ENCODE measurements around the gene NUSAP1. TPM values are rescaled to one million over a fixed set of nuclear protein-coding genes. Genes with fewer than 3 reads are reported as not detected.
"Not testable (repeated sequence)": the region's sequence is repeated elsewhere in the genome, so short reads cannot be mapped to it uniquely, and the experiment has no call there.

The NUSAP1 gene
- total RNA-seq, 2 experiments from 2014 or later, result 227 TPM

DNA sequence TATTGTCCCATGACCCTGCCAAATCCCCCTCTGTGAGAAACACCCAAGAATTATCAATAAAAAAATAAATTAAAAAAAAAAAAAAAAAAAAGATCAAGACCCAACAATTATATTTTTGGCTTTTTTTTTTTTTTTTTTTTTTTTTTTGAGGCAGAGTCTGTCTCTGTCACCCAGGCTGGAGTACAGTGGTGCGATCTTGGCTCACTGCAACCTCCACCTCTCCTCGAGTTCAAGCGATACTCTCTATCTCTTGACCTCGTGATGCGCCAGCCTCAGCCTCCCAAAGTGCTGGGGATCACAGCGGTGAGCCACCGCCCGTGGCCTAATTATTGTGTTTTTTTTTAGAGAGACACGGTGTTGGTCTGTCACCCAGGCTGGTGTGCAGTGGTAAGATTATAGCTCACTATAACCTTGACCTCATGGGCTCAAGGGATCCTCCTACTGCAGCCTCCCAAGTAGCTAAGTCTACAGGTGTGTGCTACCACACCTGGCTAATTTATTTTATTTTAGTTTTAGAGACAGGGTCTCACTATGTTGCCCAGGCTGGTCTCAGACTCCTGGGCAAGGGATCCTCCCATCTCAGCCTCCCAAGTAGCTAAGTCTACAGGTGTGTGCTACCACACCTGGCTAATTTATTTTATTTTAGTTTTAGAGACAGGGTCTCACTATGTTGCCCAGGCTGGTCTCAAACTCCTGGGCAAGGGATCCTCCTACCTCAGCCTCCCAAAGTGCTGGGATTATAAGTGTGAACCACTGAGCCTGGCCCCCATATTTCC lies 51.5 kb downstream of the NUSAP1 start:
- POLR2A ChIA-PET; H3K27me3 Mint-ChIP-seq; CTCF ChIA-PET; H3K4me3 Mint-ChIP-seq; H3K4me1 Mint-ChIP-seq (ENCODE audit: low read depth); intact Hi-C loops (cut with micrococcal nuclease); DNase-seq; H3K9me3 Mint-ChIP-seq; H3K27ac Mint-ChIP-seq: not testable (repeated sequence)
- peaks cover 24% of the 10 kb centered on the region for H3K36me3 Mint-ChIP-seq

GRCh38 chr15:41387646-41388045 lies 55.0 kb downstream of the NUSAP1 start:
- ChIA-PET POLR2A (no interaction called here), CTCF (no interaction called here)
- Mint-ChIP-seq H3K4me3 (no peak overlapping the region), H3K27ac (no peak overlapping the region), H3K27me3 (no peaks in the 10 kb centered on the region), H3K36me3 (peaks cover 7% of the 10 kb centered on the region), H3K9me3 (no peaks in the 10 kb centered on the region), H3K4me1 (ENCODE audit: low read depth) (no peaks in the 10 kb centered on the region)
- intact Hi-C loops (cut with micrococcal nuclease), result no loop called here
- DNase-seq, result no peak

GRCh38 chr15:41392659-41393058 lies 60.0 kb downstream of the NUSAP1 start:
- no peak for DNase-seq
- peaks cover 20% of the 10 kb centered on the region for H3K4me1 Mint-ChIP-seq (ENCODE audit: low read depth)
- peaks cover 26% of the 10 kb centered on the region for H3K36me3 Mint-ChIP-seq
- H3K27me3 Mint-ChIP-seq, result no peaks in the 10 kb centered on the region
- intact Hi-C loops (cut with micrococcal nuclease), result no loop called here
- ChIA-PET CTCF (no interaction called here), POLR2A (no interaction called here)
- no peaks in the 10 kb centered on the region for H3K9me3 Mint-ChIP-seq
- H3K27ac Mint-ChIP-seq, result no peak overlapping the region
- no peak overlapping the region for H3K4me3 Mint-ChIP-seq

- Mint-ChIP-seq H3K4me1 (ENCODE audit: low read depth) (peaks cover 20% of the 10 kb centered on the region), H3K9me3 (no peaks in the 10 kb centered on the region), H3K27ac (peak overlapping the region; percentile 48), H3K36me3 (peaks cover 23% of the 10 kb centered on the region), H3K27me3 (no peaks in the 10 kb centered on the region), H3K4me3 (no peak overlapping the region)
- CTCF ChIA-PET, result no interaction called here
- intact Hi-C loops (cut with micrococcal nuclease), result no loop called here
- POLR2A ChIA-PET, result no interaction called here
- DNase-seq, result no peak
These were observed 62.2 kb downstream of the NUSAP1 start for GRCh38 chr15:41394924-41395323.

- Mint-ChIP-seq H3K9me3 (no peaks in the 10 kb centered on the region), H3K27ac (peak overlapping the region; percentile 23), H3K4me3 (no peak overlapping the region), H3K27me3 (no peaks in the 10 kb centered on the region), H3K4me1 (ENCODE audit: low read depth) (peaks cover 22% of the 10 kb centered on the region), H3K36me3 (peaks cover 23% of the 10 kb centered on the region)
- DNase-seq, result no peak
- POLR2A ChIA-PET, result no interaction called here
- CTCF ChIA-PET, result no interaction called here
- intact Hi-C loops (cut with micrococcal nuclease), result no loop called here
These were observed 63.4 kb downstream of the NUSAP1 start for GRCh38 chr15:41396111-41396510.

GRCh38 chr15:41401904-41402267 lies 69.2 kb downstream of the NUSAP1 start:
- ChIA-PET POLR2A (interaction anchor here (0.5 to 1.6 kb wide), 3 partner anchors 14 to 143 kb away, joined by 4 to 5 read pairs (median 4); partner anchors contain the start of gene RTF1), CTCF (interaction anchor here (0.9 to 1.2 kb wide), 2 partner anchors 64 to 69 kb away, joined by 4 to 6 read pairs; partner anchors contain the start of genes NUSAP1 and OIP5)
- Mint-ChIP-seq H3K27me3 (no peaks in the 10 kb centered on the region), H3K9me3 (no peaks in the 10 kb centered on the region), H3K36me3 (peaks cover 3% of the 10 kb centered on the region), H3K4me3 (peak overlapping the region; percentile 90), H3K4me1 (ENCODE audit: low read depth) (peaks cover 15% of the 10 kb centered on the region), H3K27ac (peak overlapping the region; percentile 87)
- intact Hi-C loops (cut with micrococcal nuclease), result loop anchor here (1.0 to 2.0 kb wide), 4 partner anchors 14 to 117 kb away; partner anchors contain the start of genes NUSAP1 and OIP5
- no peak for DNase-seq

DNA sequence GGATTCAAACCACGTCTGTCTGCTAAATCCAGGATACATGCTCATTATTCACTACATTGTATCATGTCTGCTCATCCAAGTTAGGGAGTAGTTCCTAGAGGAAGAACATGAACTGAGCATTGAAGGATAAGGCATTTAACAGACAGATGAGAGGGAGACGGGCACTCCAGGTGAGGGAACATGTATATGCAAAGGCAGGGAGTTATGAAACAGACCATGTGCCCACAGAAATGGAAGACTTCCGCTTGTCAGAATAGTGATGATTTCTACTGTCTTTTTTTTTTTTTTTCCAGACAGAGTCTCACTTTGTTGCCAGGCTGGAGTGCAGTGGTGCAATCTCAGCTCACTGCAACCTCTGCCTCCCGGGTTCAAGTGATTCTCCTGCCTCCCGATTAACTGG lies 74.7 kb downstream of the NUSAP1 start:
- no peak overlapping the region for H3K4me3 Mint-ChIP-seq
- ChIA-PET CTCF (no interaction called here), POLR2A (no interaction called here)
- H3K27ac Mint-ChIP-seq, result no peak overlapping the region
- no peaks in the 10 kb centered on the region for H3K27me3 Mint-ChIP-seq
- intact Hi-C loops (cut with micrococcal nuclease), result no loop called here
- H3K4me1 Mint-ChIP-seq (ENCODE audit: low read depth), result peaks cover 12% of the 10 kb centered on the region
- peaks cover 2% of the 10 kb centered on the region for H3K36me3 Mint-ChIP-seq
- H3K9me3 Mint-ChIP-seq, result no peaks in the 10 kb centered on the region
- no peak for DNase-seq

- Mint-ChIP-seq H3K27me3 (no peaks in the 10 kb centered on the region), H3K36me3 (peaks cover 2% of the 10 kb centered on the region), H3K9me3 (no peaks in the 10 kb centered on the region), H3K27ac (no peak overlapping the region), H3K4me3 (no peak overlapping the region), H3K4me1 (ENCODE audit: low read depth) (peaks cover 9% of the 10 kb centered on the region)
- intact Hi-C loops (cut with micrococcal nuclease), result no loop called here
- DNase-seq, result no peak
- CTCF ChIA-PET, result no interaction called here
- POLR2A ChIA-PET, result no interaction called here
These were observed 75.6 kb downstream of the NUSAP1 start for GRCh38 chr15:41408234-41408641.

- CTCF ChIA-PET, result no interaction called here
These were observed 78.3 kb downstream of the NUSAP1 start for GRCh38 chr15:41411031-41411430.

DNA sequence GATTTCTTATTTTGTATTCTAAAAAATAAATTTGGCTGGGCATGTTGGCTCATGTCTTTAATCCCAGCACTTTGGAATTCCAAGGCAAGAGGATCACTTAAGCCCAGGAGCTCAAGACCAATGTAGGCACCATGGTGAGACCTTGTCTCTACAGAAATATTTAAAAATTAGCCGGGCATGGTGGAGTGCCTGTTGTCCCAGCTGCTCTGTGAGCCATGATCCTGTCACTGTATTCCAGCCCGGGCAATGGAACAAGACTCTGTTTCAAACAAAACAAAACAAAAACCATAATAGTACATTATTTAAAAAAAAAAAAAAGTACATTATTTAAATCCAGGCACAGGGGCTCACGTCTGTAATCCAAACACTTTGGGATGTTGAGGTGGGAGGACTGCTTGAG lies 78.8 kb downstream of the NUSAP1 start:
- peaks cover 15% of the 10 kb centered on the region for H3K4me1 Mint-ChIP-seq (ENCODE audit: low read depth)
- POLR2A ChIA-PET, result no interaction called here
- no peaks in the 10 kb centered on the region for H3K9me3 Mint-ChIP-seq
- H3K27ac Mint-ChIP-seq, result no peak overlapping the region
- CTCF ChIA-PET, result no interaction called here
- intact Hi-C loops (cut with micrococcal nuclease), result loop anchor here (10.0 kb wide), 1 partner anchor 177 kb away; the partner anchor contains the start of genes CHP1 and EXD1
- H3K27me3 Mint-ChIP-seq, result no peaks in the 10 kb centered on the region
- H3K4me3 Mint-ChIP-seq, result no peak overlapping the region
- DNase-seq, result no peak
- H3K36me3 Mint-ChIP-seq, result peaks cover 5% of the 10 kb centered on the region

More at GRCh38 chr15:41411031-41411430, 78.3 kb downstream of the NUSAP1 start:
- POLR2A ChIA-PET, result no interaction called here
- H3K27ac Mint-ChIP-seq, result no peak overlapping the region
- peaks cover 2% of the 10 kb centered on the region for H3K36me3 Mint-ChIP-seq
- no peaks in the 10 kb centered on the region for H3K27me3 Mint-ChIP-seq
- intact Hi-C loops (cut with micrococcal nuclease), result loop anchor here (10.0 kb wide), 1 partner anchor 176 kb away; the partner anchor contains the start of genes CHP1 and EXD1
- H3K4me3 Mint-ChIP-seq, result no peak overlapping the region
- no peaks in the 10 kb centered on the region for H3K9me3 Mint-ChIP-seq
- peaks cover 11% of the 10 kb centered on the region for H3K4me1 Mint-ChIP-seq (ENCODE audit: low read depth)
- no peak for DNase-seq

GRCh38 chr15:41416128-41416741 lies 83.6 kb downstream of the NUSAP1 start:
- H3K27me3 Mint-ChIP-seq, result no peaks in the 10 kb centered on the region
- H3K36me3 Mint-ChIP-seq, result peaks cover 8% of the 10 kb centered on the region
- ChIA-PET CTCF (interaction anchor here (0.5 to 0.6 kb wide), 2 partner anchors 12 to 384 kb away, joined by 3 to 4 read pairs; no protein-coding TSS in a partner anchor), POLR2A (interaction anchor here (1.4 to 1.6 kb wide), 2 partner anchors 15 to 300 kb away, joined by 3 to 4 read pairs; partner anchors contain the start of genes INO80 and NDUFAF1)
- intact Hi-C loops (cut with micrococcal nuclease), result loop anchor here (1.0 to 10.0 kb wide), 4 partner anchors 14 to 181 kb away; partner anchors contain the start of genes CHP1, EXD1, ITPKA and NDUFAF1
- H3K4me3 Mint-ChIP-seq, result peak overlapping the region; percentile 88
- H3K9me3 Mint-ChIP-seq, result no peaks in the 10 kb centered on the region
- H3K27ac Mint-ChIP-seq, result peak overlapping the region; percentile 83
- peaks cover 40% of the 10 kb centered on the region for H3K4me1 Mint-ChIP-seq (ENCODE audit: low read depth)
- no peak for DNase-seq

DNA sequence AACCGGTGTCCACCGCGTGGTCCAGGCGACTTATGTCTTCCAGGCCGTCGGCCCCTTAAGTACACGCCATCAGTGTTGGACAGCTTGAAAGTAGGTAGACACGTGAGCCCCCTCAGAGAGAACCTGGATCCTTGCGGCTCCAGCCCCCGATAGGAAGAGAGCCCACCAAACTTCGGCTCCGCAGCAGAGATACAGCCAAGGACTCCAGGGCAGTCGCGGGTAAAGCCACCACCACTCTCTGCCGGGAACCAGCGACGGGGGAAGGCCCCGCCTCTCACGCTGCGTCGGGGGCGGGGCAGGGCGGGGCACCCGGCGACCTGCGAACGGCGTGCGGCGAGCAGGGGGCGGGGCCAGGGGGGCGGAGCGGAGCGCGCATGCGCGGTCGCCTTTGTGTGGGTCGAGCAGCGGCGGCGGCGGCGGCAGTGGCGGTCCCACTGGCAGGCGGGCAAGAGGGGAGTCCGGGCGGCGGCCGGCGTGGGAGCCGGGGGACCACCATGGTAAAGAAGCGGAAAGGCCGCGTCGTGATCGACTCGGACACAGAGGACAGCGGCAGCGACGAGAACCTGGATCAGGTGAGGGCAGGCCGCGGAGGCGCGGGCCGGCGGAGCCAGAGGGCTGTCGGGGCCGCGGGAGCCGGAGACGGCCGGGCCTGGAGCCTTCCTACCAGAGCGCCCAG lies 84.2 kb downstream of the NUSAP1 start, which contains the start of gene RTF1:
RTF1 (plus strand) TSS at position 354 of the 676 bp plus-strand sequence; CDS start at position 375, 21 bp downstream.
- CTCF ChIA-PET, result interaction anchor here (0.6 kb wide), 1 partner anchor 383 kb away, joined by 4 read pairs; no protein-coding TSS in a partner anchor
- peaks cover 40% of the 10 kb centered on the region for H3K4me1 Mint-ChIP-seq (ENCODE audit: low read depth)
- POLR2A ChIA-PET, result interaction anchor here (1.4 to 1.6 kb wide), 2 partner anchors 15 to 301 kb away, joined by 3 to 4 read pairs; partner anchors contain the start of genes INO80 and NDUFAF1
- peak; percentile 98 for DNase-seq
- peak within 1 kb of the TSS; percentile 88 for H3K4me3 Mint-ChIP-seq
- no peaks in the 10 kb centered on the region for H3K27me3 Mint-ChIP-seq
- H3K27ac Mint-ChIP-seq, result peak within 1 kb of the TSS; percentile 83
- no peaks in the 10 kb centered on the region for H3K9me3 Mint-ChIP-seq
- intact Hi-C loops (cut with micrococcal nuclease), result loop anchor here (1.0 to 10.0 kb wide), 4 partner anchors 15 to 182 kb away; partner anchors contain the start of genes CHP1, EXD1, ITPKA and NDUFAF1
- peaks cover 8% of the 10 kb centered on the region for H3K36me3 Mint-ChIP-seq

All from activated CD4-positive, alpha-beta memory T cell treated with anti-CD3 and anti-CD28 coated beads for 36 hours (primary cell).